Endothelial cell of hepatic sinusoid (primary cell): ENCODE measurements around the gene TTC28.
"Not testable (repeated sequence)": the region's sequence is repeated elsewhere in the genome, so short reads cannot be mapped to it uniquely, and the experiment has no call there.

Source experiments
- in situ Hi-C: cut with HindIII; loops from 2 replicates; pipeline ENCODE4 v1.10.0; 2017; ENCODE audit warnings: low sequenced_read_pairs

Gene TTC28

GRCh38 chr22:28498044-28498443, 181.6 kb downstream of the TTC28 start:
- in situ Hi-C loops: no loop called here

GRCh38 chr22:28497188-28497587, 182.5 kb downstream of the TTC28 start:
- in situ Hi-C loops: no loop called here

GRCh38 chr22:28491289-28491688, 188.4 kb downstream of the TTC28 start:
- in situ Hi-C loops: not testable (repeated sequence)

GRCh38 chr22:28488825-28489224, 190.8 kb downstream of the TTC28 start:
- in situ Hi-C loops: loop anchor here (10.0 kb wide), 1 partner anchor 84 kb away; no protein-coding TSS in a partner anchor

- in situ Hi-C loops: loop anchor here (10.0 kb wide), 1 partner anchor 80 kb away; no protein-coding TSS in a partner anchor
Observed at GRCh38 chr22:28484662-28485061, 195.0 kb downstream of the TTC28 start.

- in situ Hi-C loops: loop anchor here (10.0 kb wide), 1 partner anchor 77 kb away; no protein-coding TSS in a partner anchor
Observed at GRCh38 chr22:28481725-28482124, 197.9 kb downstream of the TTC28 start.

- in situ Hi-C loops: loop anchor here (10.0 kb wide), 1 partner anchor 75 kb away; no protein-coding TSS in a partner anchor
Observed at GRCh38 chr22:28480000-28480715, 199.5 kb downstream of the TTC28 start.

- in situ Hi-C loops: no loop called here
Observed at GRCh38 chr22:28478564-28478963, 201.1 kb downstream of the TTC28 start.

GRCh38 chr22:28477556-28477955, 202.1 kb downstream of the TTC28 start:
- in situ Hi-C loops: no loop called here

- in situ Hi-C loops: no loop called here
Observed at GRCh38 chr22:28474330-28474729, 205.3 kb downstream of the TTC28 start.

GRCh38 chr22:28473258-28473657, 206.4 kb downstream of the TTC28 start:
- in situ Hi-C loops: no loop called here

- in situ Hi-C loops: not testable (repeated sequence)
Observed at GRCh38 chr22:28467055-28467454, 212.6 kb downstream of the TTC28 start.

GRCh38 chr22:28466399-28466798, 213.2 kb downstream of the TTC28 start:
- in situ Hi-C loops: no loop called here

- in situ Hi-C loops: no loop called here
Observed at GRCh38 chr22:28465841-28466240, 213.8 kb downstream of the TTC28 start.

GRCh38 chr22:28464127-28464526, 215.5 kb downstream of the TTC28 start:
- in situ Hi-C loops: no loop called here

- in situ Hi-C loops: not testable (repeated sequence)
Observed at GRCh38 chr22:28463408-28463807, 216.2 kb downstream of the TTC28 start.

- in situ Hi-C loops: no loop called here
Observed at GRCh38 chr22:28462901-28463300, 216.7 kb downstream of the TTC28 start.

GRCh38 chr22:28462041-28462440, 217.6 kb downstream of the TTC28 start:
- in situ Hi-C loops: no loop called here

GRCh38 chr22:28454431-28455064, 225.1 kb downstream of the TTC28 start:
- in situ Hi-C loops: no loop called here

- in situ Hi-C loops: no loop called here
Observed at GRCh38 chr22:28450109-28450508, 229.5 kb downstream of the TTC28 start.

GRCh38 chr22:28449041-28449440, 230.6 kb downstream of the TTC28 start:
- in situ Hi-C loops: no loop called here

GRCh38 chr22:28448625-28449024, 231.0 kb downstream of the TTC28 start:
- in situ Hi-C loops: no loop called here
